ENCODE results near the gene CREB3. TPM values are rescaled to one million over a fixed set of nuclear protein-coding genes. Genes with fewer than 3 reads are reported as not detected.

The CREB3 gene
- total and polyA plus RNA-seq, 2 of the 4 experiments (the other 2 are of a cell fraction), result 60.7 to 106 TPM

DNA sequence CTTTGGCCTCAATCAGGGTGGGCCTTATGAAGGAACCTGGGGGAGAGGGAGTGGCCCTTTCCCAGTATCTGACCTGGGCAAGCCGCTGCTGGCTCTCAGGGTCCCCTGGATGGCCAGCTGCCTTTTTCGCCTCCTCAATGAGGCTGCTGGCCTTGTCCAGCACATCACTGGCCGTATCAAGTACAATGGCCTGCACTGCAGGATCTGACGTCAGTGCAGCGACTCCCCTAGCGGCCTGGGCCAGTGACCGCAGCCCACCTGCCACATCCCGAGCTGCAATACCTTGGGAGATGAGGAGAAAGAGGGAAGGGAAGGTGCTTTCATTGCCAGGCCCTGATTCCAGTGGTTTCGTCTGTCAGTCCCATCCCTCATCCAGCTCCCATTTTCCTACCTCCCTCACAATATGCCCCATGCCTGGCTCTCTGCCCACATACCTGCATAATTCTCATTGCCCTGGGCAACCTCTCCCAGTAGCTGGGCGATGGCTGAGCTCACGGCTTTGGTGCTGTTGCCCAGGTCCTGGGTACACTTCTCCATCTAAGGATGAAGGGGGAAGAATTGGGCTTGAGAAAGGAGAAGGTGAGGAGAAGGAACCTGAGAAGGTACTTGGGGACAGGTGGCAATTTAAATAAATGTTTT is 19.6 kb upstream of the CREB3 start:
- in situ Hi-C loops (cut with MboI; ENCODE audit: low sequenced_read_pairs), result no loop called here
- peaks cover 82% of the 10 kb centered on the region for H3K36me3 ChIP-seq (ENCODE audit: control insufficient read depth, insufficient read depth, low read length)
- H3K23ac ChIP-seq (ENCODE audit: low read depth, low read length), result no peak overlapping the region
- no peak overlapping the region for H2BK5ac ChIP-seq (ENCODE audit: low read depth, low read length, poor library complexity, severe bottlenecking)
- no peak overlapping the region for H2BK20ac ChIP-seq (ENCODE audit: low read depth, low read length)
- H2AK9ac ChIP-seq (replicated peaks; ENCODE audit: low read depth, low read length, poor library complexity), result peak overlapping the region; percentile 48
- no peak overlapping the region for H3K27ac ChIP-seq (ENCODE audit: insufficient read depth, low read length)
- no peak overlapping the region for H2BK120ac ChIP-seq (ENCODE audit: low read depth, low read length)
- peaks cover 34 to 64% of the 10 kb centered on the region in 2 experiments for H3K79me1 ChIP-seq (ENCODE audit: low read depth in 1 of 2, low read length in 2 of 2)
- H2BK15ac ChIP-seq (ENCODE audit: low read depth, low read length), result no peak overlapping the region
- no peaks in the 10 kb centered on the region for H3K9me3 ChIP-seq (ENCODE audit: control insufficient read depth, insufficient read depth, low read length)
- H4K20me1 ChIP-seq (ENCODE audit: insufficient read depth, low read length), result peaks cover 26% of the 10 kb centered on the region
- dilution Hi-C loops (cut with HindIII; ENCODE audit: low sequenced_read_pairs, unreplicated experiment), result no loop called here
- POLR2A ChIA-PET (ENCODE audit: unreplicated experiment), result no interaction called here
- DNase-seq (no peak), ATAC-seq (ENCODE audit: low read depth) (no peak)
- no peak overlapping the region for H4K5ac ChIP-seq (ENCODE audit: low read depth, low read length)
- WGBS, 2 experiments (ENCODE audit: extremely low coverage in 2 of 2, insufficient read length in 1 of 2), result 100% methylated on average over 1 of the region's 11 CpGs; no CpG with 5 or more reads in 1 of the 2 experiments
- no peaks in the 10 kb centered on the region for H3K4me1 ChIP-seq (ENCODE audit: control insufficient read depth, insufficient read depth, low read length)
- no TSS peak for BruUV-seq (replicated peaks)
- intact Hi-C loops (cut with micrococcal nuclease), result no loop called here
- no peak overlapping the region for H3K4me3 ChIP-seq (ENCODE audit: insufficient read depth, low read depth, low read length)
- TF ChIP-seq, protein P1, sequence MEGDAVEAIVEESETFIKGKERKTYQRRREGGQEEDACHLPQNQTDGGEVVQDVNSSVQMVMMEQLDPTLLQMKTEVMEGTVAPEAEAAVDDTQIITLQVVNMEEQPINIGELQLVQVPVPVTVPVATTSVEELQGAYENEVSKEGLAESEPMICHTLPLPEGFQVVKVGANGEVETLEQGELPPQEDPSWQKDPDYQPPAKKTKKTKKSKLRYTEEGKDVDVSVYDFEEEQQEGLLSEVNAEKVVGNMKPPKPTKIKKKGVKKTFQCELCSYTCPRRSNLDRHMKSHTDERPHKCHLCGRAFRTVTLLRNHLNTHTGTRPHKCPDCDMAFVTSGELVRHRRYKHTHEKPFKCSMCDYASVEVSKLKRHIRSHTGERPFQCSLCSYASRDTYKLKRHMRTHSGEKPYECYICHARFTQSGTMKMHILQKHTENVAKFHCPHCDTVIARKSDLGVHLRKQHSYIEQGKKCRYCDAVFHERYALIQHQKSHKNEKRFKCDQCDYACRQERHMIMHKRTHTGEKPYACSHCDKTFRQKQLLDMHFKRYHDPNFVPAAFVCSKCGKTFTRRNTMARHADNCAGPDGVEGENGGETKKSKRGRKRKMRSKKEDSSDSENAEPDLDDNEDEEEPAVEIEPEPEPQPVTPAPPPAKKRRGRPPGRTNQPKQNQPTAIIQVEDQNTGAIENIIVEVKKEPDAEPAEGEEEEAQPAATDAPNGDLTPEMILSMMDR (conservative IDR thresholded peaks at IDR 0.05; ENCODE audit: low read depth, low read length), result no peak
- TF ChIP-seq MAZ (IDR thresholded peaks at IDR 0.05; ENCODE audit: borderline replicate concordance, low read depth, low read length) (no peak), MAFK (IDR thresholded peaks at IDR 0.05; ENCODE audit: low read depth, low read length) (no peak), FOS (IDR thresholded peaks at IDR 0.05; ENCODE audit: low read depth, low read length) (no peak), SMC3 (IDR thresholded peaks at IDR 0.05; ENCODE audit: low read depth, low read length) (no peak), MXI1 (IDR thresholded peaks at IDR 0.05; ENCODE audit: borderline replicate concordance, low read depth, low read length) (no peak), CEBPB (IDR thresholded peaks at IDR 0.05; ENCODE audit: low read depth, low read length) (no peak), CHD1 (IDR thresholded peaks at IDR 0.05; ENCODE audit: low read depth, low read length) (no peak), RFX5 (IDR thresholded peaks at IDR 0.05; ENCODE audit: low read depth, low read length) (no peak), POLR2A (IDR thresholded peaks at IDR 0.05; ENCODE audit: low read depth, low read length) (no peak), RAD21 (IDR thresholded peaks at IDR 0.05; ENCODE audit: low read length) (no peak), RCOR1 (IDR thresholded peaks at IDR 0.05; ENCODE audit: insufficient replicate concordance, low read length) (no peak)
- H3K9me1 ChIP-seq (ENCODE audit: insufficient read depth, low read length), result no peaks in the 10 kb centered on the region; the same call in 1 of the 2 replicates
- no peak overlapping the region for H3K4me2 ChIP-seq (ENCODE audit: low read depth, low read length)
- no peak overlapping the region for H4K8ac ChIP-seq (ENCODE audit: low read depth in 2 of 2, low read length in 2 of 2)
- no peak overlapping the region for H3K18ac ChIP-seq (ENCODE audit: low read depth, low read length)
- no peak overlapping the region for H3K14ac ChIP-seq (replicated peaks; ENCODE audit: low read depth, low read length)
- no peak overlapping the region for H3K4ac ChIP-seq (ENCODE audit: low read depth, low read length)
- no peak overlapping the region for H3K9ac ChIP-seq (ENCODE audit: low read depth, low read length)
- no peak overlapping the region for H4K91ac ChIP-seq (ENCODE audit: insufficient read depth, low read depth, low read length)
- no peak overlapping the region for H2AFZ ChIP-seq (replicated peaks; ENCODE audit: low read length, poor library complexity)
- H3K27me3 ChIP-seq (ENCODE audit: control insufficient read depth, insufficient read depth, low read length), result no peaks in the 10 kb centered on the region
- CTCF ChIA-PET, result interaction anchor here (0.7 to 1.5 kb wide), 3 partner anchors 9 to 18 kb away, joined by 3 to 4 read pairs (median 3); no protein-coding TSS in a partner anchor
- no peak overlapping the region for H3K56ac ChIP-seq (ENCODE audit: extremely low read depth, insufficient read depth, low read length)
- H2AK5ac ChIP-seq (ENCODE audit: low read depth, low read length), result no peak overlapping the region

Measured in IMR-90 (cell line).